ENCODE data around the gene CLEC11A. TPM values are rescaled to one million over a fixed set of nuclear protein-coding genes. Genes with fewer than 3 reads are reported as not detected.
"Not testable (repeated sequence)": the region's sequence is repeated elsewhere in the genome, so short reads cannot be mapped to it uniquely, and the experiment has no call there.

CLEC11A gene
- polyA plus RNA-seq, 1 donor from 2014 or later = 18.4 TPM

GRCh38 chr19:50759886-50760285, 36.7 kb downstream of the CLEC11A start:
- no peak overlapping the region for H3K9ac ChIP-seq (ENCODE audit: low read length)
- no peaks in the 10 kb centered on the region for H3F3A ChIP-seq (ENCODE audit: insufficient read depth, low read length, poor library complexity, severe bottlenecking)
- H3K27ac ChIP-seq (ENCODE audit: low read length) = no peak overlapping the region
- no peak overlapping the region for H3K4me2 ChIP-seq (ENCODE audit: low read length)
- H2AFZ ChIP-seq (ENCODE audit: low read depth, low read length) = no peak overlapping the region
- H3K27me3 ChIP-seq (ENCODE audit: insufficient read depth, low read depth, low read length) = no peaks in the 10 kb centered on the region
- no peaks in the 10 kb centered on the region for H3K9me3 ChIP-seq (ENCODE audit: low read length)
- no peak overlapping the region for H3K4me3 ChIP-seq (ENCODE audit: low read length)
- H3K36me3 ChIP-seq (ENCODE audit: insufficient read depth, low read length) = no peaks in the 10 kb centered on the region
- H3K79me2 ChIP-seq (replicated peaks; ENCODE audit: insufficient read depth, low read length) = no peaks in the 10 kb centered on the region
- no peaks in the 10 kb centered on the region for H4K20me1 ChIP-seq (ENCODE audit: insufficient read depth)
- TF ChIP-seq RAD21 (conservative IDR thresholded peaks at IDR 0.05) (no peak), EP300 (conservative IDR thresholded peaks at IDR 0.05; ENCODE audit: poor library complexity, severe bottlenecking) (no peak)
- H3K9me2 ChIP-seq (ENCODE audit: insufficient read depth, low read length) = no peaks in the 10 kb centered on the region

- H3K4me2 ChIP-seq (ENCODE audit: low read length); H3K4me3 ChIP-seq (ENCODE audit: low read length); H3K36me3 ChIP-seq (ENCODE audit: insufficient read depth, low read length): not testable (repeated sequence)
Observed at GRCh38 chr19:50761501-50761900, 38.3 kb downstream of the CLEC11A start.

GRCh38 chr19:50763521-50763920, 40.4 kb downstream of the CLEC11A start:
- not testable (repeated sequence) for H4K20me1 ChIP-seq (ENCODE audit: insufficient read depth); H3K79me2 ChIP-seq (replicated peaks; ENCODE audit: insufficient read depth, low read length); H3K27ac ChIP-seq (ENCODE audit: low read length); H3K4me3 ChIP-seq (ENCODE audit: low read length); H3K9me3 ChIP-seq (ENCODE audit: low read length); H2AFZ ChIP-seq (ENCODE audit: low read depth, low read length); H3K27me3 ChIP-seq (ENCODE audit: insufficient read depth, low read depth, low read length); H3K4me2 ChIP-seq (ENCODE audit: low read length); H3F3A ChIP-seq (ENCODE audit: insufficient read depth, low read length, poor library complexity, severe bottlenecking); H3K9me2 ChIP-seq (ENCODE audit: insufficient read depth, low read length); H3K36me3 ChIP-seq (ENCODE audit: insufficient read depth, low read length); H3K9ac ChIP-seq (ENCODE audit: low read length)

More at GRCh38 chr19:50761501-50761900, 38.3 kb downstream of the CLEC11A start:
- not testable (repeated sequence) for H3K79me2 ChIP-seq (replicated peaks; ENCODE audit: insufficient read depth, low read length); H3K9me2 ChIP-seq (ENCODE audit: insufficient read depth, low read length); H4K20me1 ChIP-seq (ENCODE audit: insufficient read depth); H3K9me3 ChIP-seq (ENCODE audit: low read length); H2AFZ ChIP-seq (ENCODE audit: low read depth, low read length); H3K27me3 ChIP-seq (ENCODE audit: insufficient read depth, low read depth, low read length); H3K27ac ChIP-seq (ENCODE audit: low read length); H3K9ac ChIP-seq (ENCODE audit: low read length); H3F3A ChIP-seq (ENCODE audit: insufficient read depth, low read length, poor library complexity, severe bottlenecking)

GRCh38 chr19:50764409-50764808, 41.2 kb downstream of the CLEC11A start:
- Histone ChIP-seq H3K36me3 (ENCODE audit: insufficient read depth, low read length) (no peaks in the 10 kb centered on the region), H3K27me3 (ENCODE audit: insufficient read depth, low read depth, low read length) (no peaks in the 10 kb centered on the region), H3F3A (ENCODE audit: insufficient read depth, low read length, poor library complexity, severe bottlenecking) (no peaks in the 10 kb centered on the region), H3K27ac (ENCODE audit: low read length) (no peak overlapping the region), H3K4me2 (ENCODE audit: low read length) (no peak overlapping the region), H3K79me2 (replicated peaks; ENCODE audit: insufficient read depth, low read length) (no peaks in the 10 kb centered on the region), H3K9me2 (ENCODE audit: insufficient read depth, low read length) (no peaks in the 10 kb centered on the region), H3K9ac (ENCODE audit: low read length) (no peak overlapping the region), H4K20me1 (ENCODE audit: insufficient read depth) (no peaks in the 10 kb centered on the region), H3K9me3 (ENCODE audit: low read length) (no peaks in the 10 kb centered on the region), H2AFZ (ENCODE audit: low read depth, low read length) (no peak overlapping the region), H3K4me3 (ENCODE audit: low read length) (no peak overlapping the region)
- TF ChIP-seq POLR2AphosphoS5 (IDR thresholded peaks at IDR 0.05) = no peak

GRCh38 chr19:50766746-50767145, 43.6 kb downstream of the CLEC11A start:
- H4K20me1 ChIP-seq (ENCODE audit: insufficient read depth); H3K36me3 ChIP-seq (ENCODE audit: insufficient read depth, low read length); H3K9ac ChIP-seq (ENCODE audit: low read length): not testable (repeated sequence)

GRCh38 chr19:50767263-50767662, 44.1 kb downstream of the CLEC11A start:
- not testable (repeated sequence) for H3K9me3 ChIP-seq (ENCODE audit: low read length); H2AFZ ChIP-seq (ENCODE audit: low read depth, low read length); H3F3A ChIP-seq (ENCODE audit: insufficient read depth, low read length, poor library complexity, severe bottlenecking); H3K27me3 ChIP-seq (ENCODE audit: insufficient read depth, low read depth, low read length); H3K79me2 ChIP-seq (replicated peaks; ENCODE audit: insufficient read depth, low read length); H4K20me1 ChIP-seq (ENCODE audit: insufficient read depth); H3K9me2 ChIP-seq (ENCODE audit: insufficient read depth, low read length); H3K9ac ChIP-seq (ENCODE audit: low read length); H3K27ac ChIP-seq (ENCODE audit: low read length); H3K4me3 ChIP-seq (ENCODE audit: low read length); H3K36me3 ChIP-seq (ENCODE audit: insufficient read depth, low read length); H3K4me2 ChIP-seq (ENCODE audit: low read length)

More at GRCh38 chr19:50766746-50767145, 43.6 kb downstream of the CLEC11A start:
- H2AFZ ChIP-seq (ENCODE audit: low read depth, low read length); H3K4me3 ChIP-seq (ENCODE audit: low read length); H3K27me3 ChIP-seq (ENCODE audit: insufficient read depth, low read depth, low read length); H3K27ac ChIP-seq (ENCODE audit: low read length); H3K4me2 ChIP-seq (ENCODE audit: low read length); H3K9me2 ChIP-seq (ENCODE audit: insufficient read depth, low read length); H3K9me3 ChIP-seq (ENCODE audit: low read length); H3K79me2 ChIP-seq (replicated peaks; ENCODE audit: insufficient read depth, low read length); H3F3A ChIP-seq (ENCODE audit: insufficient read depth, low read length, poor library complexity, severe bottlenecking): not testable (repeated sequence)

Data from neural cell (in vitro differentiated cells).